ENCODE data around the gene POLR2I. TPM values are rescaled to one million over a fixed set of nuclear protein-coding genes. Genes with fewer than 3 reads are reported as not detected.

The POLR2I gene
- total and polyA plus RNA-seq, 9 of the 15 experiments (the other 6 are each of a cell fraction or from before 2014, with no cell fraction given), result 28.0 to 283 (median 123) TPM

DNA sequence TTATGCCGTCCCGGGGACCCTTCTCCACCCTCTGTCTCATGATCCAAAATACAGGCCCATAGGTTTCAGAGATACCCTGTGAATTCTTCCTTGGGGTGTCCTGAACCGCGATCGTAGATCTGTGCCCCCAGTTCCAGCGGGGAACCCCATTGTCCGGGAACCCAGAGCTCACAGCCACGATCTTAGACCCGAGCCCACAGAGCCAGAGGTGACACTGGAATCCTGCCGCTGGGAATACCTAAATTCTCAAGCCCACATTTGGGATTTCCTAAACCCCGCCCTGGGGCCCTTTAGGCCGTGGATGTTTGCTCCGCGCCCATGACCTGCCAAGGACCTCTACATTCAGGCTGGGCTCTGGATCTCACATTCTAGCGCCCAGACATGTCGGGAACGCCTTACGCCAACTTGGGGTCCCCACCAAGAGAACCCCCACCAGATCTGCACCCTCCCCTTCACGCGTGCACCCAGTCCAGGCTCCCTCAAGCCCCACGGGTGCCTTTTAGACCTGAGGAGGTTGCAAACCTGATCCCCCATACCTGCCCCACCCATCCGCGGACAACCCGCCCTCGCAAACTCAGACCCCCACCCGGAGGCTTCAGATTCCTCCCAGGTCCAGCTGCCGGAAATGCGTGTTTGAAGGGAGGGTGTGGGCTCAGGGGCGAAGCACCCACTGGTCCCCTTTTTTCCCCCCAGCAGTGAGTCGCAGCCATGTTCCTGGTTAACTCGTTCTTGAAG is 25.8 kb upstream of the POLR2I start (continued):
- TF ChIP-seq, protein P1, sequence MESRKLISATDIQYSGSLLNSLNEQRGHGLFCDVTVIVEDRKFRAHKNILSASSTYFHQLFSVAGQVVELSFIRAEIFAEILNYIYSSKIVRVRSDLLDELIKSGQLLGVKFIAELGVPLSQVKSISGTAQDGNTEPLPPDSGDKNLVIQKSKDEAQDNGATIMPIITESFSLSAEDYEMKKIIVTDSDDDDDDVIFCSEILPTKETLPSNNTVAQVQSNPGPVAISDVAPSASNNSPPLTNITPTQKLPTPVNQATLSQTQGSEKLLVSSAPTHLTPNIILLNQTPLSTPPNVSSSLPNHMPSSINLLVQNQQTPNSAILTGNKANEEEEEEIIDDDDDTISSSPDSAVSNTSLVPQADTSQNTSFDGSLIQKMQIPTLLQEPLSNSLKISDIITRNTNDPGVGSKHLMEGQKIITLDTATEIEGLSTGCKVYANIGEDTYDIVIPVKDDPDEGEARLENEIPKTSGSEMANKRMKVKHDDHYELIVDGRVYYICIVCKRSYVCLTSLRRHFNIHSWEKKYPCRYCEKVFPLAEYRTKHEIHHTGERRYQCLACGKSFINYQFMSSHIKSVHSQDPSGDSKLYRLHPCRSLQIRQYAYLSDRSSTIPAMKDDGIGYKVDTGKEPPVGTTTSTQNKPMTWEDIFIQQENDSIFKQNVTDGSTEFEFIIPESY (CRISPR knock-in tag; IDR thresholded peaks at IDR 0.05), result no peak
- TF ChIP-seq ZNF212 (CRISPR knock-in tag; IDR thresholded peaks at IDR 0.05), result no peak
- TF ChIP-seq GATAD2B (IDR thresholded peaks at IDR 0.05; ENCODE audit: borderline replicate concordance), result no peak
- TF ChIP-seq ZNF76 (CRISPR knock-in tag; IDR thresholded peaks at IDR 0.05; ENCODE audit: borderline replicate concordance), result no peak
- TF ChIP-seq RFX7 (CRISPR knock-in tag; IDR thresholded peaks at IDR 0.05), result no peak
- no peak for TF ChIP-seq SMAD3 (CRISPR knock-in tag; conservative IDR thresholded peaks at IDR 0.05)
- TF ChIP-seq BDP1 (IDR thresholded peaks at IDR 0.05; ENCODE audit: insufficient read depth, insufficient read length), result no peak
- TF ChIP-seq BRF1 (IDR thresholded peaks at IDR 0.05; ENCODE audit: borderline replicate concordance, extremely low read depth, insufficient read length), result no peak
- TF ChIP-seq, protein P2, sequence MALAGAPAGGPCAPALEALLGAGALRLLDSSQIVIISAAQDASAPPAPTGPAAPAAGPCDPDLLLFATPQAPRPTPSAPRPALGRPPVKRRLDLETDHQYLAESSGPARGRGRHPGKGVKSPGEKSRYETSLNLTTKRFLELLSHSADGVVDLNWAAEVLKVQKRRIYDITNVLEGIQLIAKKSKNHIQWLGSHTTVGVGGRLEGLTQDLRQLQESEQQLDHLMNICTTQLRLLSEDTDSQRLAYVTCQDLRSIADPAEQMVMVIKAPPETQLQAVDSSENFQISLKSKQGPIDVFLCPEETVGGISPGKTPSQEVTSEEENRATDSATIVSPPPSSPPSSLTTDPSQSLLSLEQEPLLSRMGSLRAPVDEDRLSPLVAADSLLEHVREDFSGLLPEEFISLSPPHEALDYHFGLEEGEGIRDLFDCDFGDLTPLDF (CRISPR knock-in tag; IDR thresholded peaks at IDR 0.05), result no peak
- no peak for TF ChIP-seq NFYB (IDR thresholded peaks at IDR 0.05; ENCODE audit: extremely low read depth, insufficient read length)
- TF ChIP-seq, protein P3, sequence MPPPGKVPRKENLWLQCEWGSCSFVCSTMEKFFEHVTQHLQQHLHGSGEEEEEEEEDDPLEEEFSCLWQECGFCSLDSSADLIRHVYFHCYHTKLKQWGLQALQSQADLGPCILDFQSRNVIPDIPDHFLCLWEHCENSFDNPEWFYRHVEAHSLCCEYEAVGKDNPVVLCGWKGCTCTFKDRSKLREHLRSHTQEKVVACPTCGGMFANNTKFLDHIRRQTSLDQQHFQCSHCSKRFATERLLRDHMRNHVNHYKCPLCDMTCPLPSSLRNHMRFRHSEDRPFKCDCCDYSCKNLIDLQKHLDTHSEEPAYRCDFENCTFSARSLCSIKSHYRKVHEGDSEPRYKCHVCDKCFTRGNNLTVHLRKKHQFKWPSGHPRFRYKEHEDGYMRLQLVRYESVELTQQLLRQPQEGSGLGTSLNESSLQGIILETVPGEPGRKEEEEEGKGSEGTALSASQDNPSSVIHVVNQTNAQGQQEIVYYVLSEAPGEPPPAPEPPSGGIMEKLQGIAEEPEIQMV (tag; conservative IDR thresholded peaks at IDR 0.05; ENCODE audit: low read depth), result no peak
- TF ChIP-seq, protein P4, sequence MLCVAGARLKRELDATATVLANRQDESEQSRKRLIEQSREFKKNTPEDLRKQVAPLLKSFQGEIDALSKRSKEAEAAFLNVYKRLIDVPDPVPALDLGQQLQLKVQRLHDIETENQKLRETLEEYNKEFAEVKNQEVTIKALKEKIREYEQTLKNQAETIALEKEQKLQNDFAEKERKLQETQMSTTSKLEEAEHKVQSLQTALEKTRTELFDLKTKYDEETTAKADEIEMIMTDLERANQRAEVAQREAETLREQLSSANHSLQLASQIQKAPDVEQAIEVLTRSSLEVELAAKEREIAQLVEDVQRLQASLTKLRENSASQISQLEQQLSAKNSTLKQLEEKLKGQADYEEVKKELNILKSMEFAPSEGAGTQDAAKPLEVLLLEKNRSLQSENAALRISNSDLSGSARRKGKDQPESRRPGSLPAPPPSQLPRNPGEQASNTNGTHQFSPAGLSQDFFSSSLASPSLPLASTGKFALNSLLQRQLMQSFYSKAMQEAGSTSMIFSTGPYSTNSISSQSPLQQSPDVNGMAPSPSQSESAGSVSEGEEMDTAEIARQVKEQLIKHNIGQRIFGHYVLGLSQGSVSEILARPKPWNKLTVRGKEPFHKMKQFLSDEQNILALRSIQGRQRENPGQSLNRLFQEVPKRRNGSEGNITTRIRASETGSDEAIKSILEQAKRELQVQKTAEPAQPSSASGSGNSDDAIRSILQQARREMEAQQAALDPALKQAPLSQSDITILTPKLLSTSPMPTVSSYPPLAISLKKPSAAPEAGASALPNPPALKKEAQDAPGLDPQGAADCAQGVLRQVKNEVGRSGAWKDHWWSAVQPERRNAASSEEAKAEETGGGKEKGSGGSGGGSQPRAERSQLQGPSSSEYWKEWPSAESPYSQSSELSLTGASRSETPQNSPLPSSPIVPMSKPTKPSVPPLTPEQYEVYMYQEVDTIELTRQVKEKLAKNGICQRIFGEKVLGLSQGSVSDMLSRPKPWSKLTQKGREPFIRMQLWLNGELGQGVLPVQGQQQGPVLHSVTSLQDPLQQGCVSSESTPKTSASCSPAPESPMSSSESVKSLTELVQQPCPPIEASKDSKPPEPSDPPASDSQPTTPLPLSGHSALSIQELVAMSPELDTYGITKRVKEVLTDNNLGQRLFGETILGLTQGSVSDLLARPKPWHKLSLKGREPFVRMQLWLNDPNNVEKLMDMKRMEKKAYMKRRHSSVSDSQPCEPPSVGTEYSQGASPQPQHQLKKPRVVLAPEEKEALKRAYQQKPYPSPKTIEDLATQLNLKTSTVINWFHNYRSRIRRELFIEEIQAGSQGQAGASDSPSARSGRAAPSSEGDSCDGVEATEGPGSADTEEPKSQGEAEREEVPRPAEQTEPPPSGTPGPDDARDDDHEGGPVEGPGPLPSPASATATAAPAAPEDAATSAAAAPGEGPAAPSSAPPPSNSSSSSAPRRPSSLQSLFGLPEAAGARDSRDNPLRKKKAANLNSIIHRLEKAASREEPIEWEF (CRISPR knock-in tag; IDR thresholded peaks at IDR 0.05), result no peak
- no peak for TF ChIP-seq ZKSCAN8 (CRISPR knock-in tag; IDR thresholded peaks at IDR 0.05)
- no peak for TF ChIP-seq ZNF766 (CRISPR knock-in tag; conservative IDR thresholded peaks at IDR 0.05)
- TF ChIP-seq, protein P5, sequence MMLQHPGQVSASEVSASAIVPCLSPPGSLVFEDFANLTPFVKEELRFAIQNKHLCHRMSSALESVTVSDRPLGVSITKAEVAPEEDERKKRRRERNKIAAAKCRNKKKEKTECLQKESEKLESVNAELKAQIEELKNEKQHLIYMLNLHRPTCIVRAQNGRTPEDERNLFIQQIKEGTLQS (IDR thresholded peaks at IDR 0.05), result no peak
- TF ChIP-seq, protein P5 (CRISPR knock-in tag; conservative IDR thresholded peaks at IDR 0.05), result 0 out of 2 replicates have a peak, but pooled peaks have one; percentile 60
- TF ChIP-seq WHSC1 (IDR thresholded peaks at IDR 0.05; ENCODE audit: low read length), result no peak

All from K562 (cell line).